ENCODE results near the gene ADAMTS19.

Gene ADAMTS19

DNA sequence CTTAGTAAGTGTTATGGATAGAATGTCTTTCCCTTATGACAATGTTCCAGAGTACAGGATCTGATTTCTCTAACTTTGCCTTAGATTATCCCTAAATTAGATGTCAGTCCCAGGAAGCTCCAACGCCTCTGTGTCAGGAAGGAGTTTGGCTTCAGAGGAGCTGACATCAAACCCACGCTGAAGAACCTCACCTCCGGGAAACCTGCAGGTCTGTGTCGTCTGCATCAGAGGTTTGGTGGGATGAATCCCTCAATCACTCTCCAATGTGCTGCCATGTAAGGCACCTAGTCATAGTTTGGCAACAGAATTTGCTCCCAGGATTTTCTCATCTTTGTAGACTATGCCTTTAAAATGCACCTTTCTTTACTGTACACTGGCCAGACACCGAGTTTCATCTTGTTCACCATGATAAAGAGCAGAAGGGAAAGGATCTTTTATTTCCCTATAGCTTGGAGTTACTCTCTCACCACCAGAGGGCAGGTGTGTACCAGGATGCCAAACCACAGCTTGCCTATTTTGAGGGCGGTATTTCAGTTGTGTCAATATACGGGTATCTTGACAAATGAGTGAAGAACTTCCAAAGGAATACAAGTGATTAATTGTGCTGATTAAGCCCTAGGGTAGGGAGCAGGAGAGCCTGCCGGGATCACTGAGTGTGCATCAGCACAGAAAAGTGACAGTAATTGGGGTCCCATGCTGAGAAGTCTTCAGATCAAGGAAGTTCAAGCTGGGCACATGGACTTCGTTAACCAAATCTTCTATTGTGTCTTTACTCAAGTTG lies 311.1 kb downstream of the ADAMTS19 start:
- Histone ChIP-seq H3K27ac (no peak overlapping the region), H3K4me1 (no peaks in the 10 kb centered on the region), H3K27me3 (no peaks in the 10 kb centered on the region), H3K9me3 (no peaks in the 10 kb centered on the region), H3K36me3 (no peaks in the 10 kb centered on the region), H3K4me2 (no peak overlapping the region), H4K20me1 (no peaks in the 10 kb centered on the region), H3K9ac (no peak overlapping the region), H3K4me3 (no peak overlapping the region)
- TF ChIP-seq Cebpa-rat (IDR thresholded peaks at IDR 0.05): no peak

DNA sequence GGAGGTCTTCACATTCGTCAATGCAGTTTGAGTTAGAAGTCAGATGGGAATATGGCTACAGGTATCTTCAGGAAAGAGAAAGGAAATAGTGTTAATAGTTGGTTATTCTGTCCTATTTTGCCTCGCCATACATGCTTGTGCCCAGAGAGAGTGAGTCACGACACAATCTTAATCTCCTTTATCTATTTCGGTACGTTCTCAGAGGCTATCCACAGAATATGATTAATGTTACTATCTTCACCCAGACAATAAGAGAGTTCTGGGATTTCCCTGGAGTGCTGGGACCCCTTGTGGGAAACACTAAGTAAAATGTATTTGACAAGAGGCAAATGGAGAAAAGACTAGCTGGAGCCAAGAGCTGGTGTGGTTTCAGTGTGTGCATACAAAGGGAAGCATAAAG lies 313.3 kb downstream of the ADAMTS19 start:
- no peaks in the 10 kb centered on the region for H3K27me3 ChIP-seq
- no peak for TF ChIP-seq Cebpa-rat (IDR thresholded peaks at IDR 0.05)
- no peak overlapping the region for H3K4me3 ChIP-seq
- no peak overlapping the region for H3K27ac ChIP-seq
- no peaks in the 10 kb centered on the region for H3K4me1 ChIP-seq
- H3K9ac ChIP-seq: no peak overlapping the region
- no peaks in the 10 kb centered on the region for H3K9me3 ChIP-seq
- H4K20me1 ChIP-seq: no peaks in the 10 kb centered on the region
- H3K4me2 ChIP-seq: no peak overlapping the region
- no peaks in the 10 kb centered on the region for H3K36me3 ChIP-seq

DNA sequence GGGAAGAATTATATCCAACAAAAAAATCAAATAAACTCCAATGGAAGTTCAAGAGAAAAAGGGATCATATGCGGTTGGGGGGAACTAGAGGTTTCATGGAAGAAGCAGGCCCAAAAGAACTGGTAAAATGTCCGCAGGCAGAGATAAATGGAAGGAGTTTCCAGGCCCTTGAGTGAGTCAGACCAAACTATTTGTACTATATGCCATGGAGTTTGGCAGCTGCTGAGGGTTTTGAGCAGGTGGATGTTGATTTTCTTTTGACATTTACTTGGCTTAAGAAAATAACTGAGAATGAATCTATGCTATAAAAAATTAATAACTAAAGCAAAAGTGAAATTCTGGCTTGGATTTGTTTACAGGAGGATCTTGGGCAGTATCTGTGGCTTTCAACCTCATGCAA lies 321.5 kb downstream of the ADAMTS19 start:
- H4K20me1 ChIP-seq: no peaks in the 10 kb centered on the region
- H3K4me1 ChIP-seq: no peaks in the 10 kb centered on the region
- H3K27me3 ChIP-seq: no peaks in the 10 kb centered on the region
- H3K4me2 ChIP-seq: no peak overlapping the region
- no peak for TF ChIP-seq Cebpa-rat (IDR thresholded peaks at IDR 0.05)
- no peak overlapping the region for H3K27ac ChIP-seq
- H3K4me3 ChIP-seq: no peak overlapping the region
- no peaks in the 10 kb centered on the region for H3K9me3 ChIP-seq
- H3K9ac ChIP-seq: no peak overlapping the region
- H3K36me3 ChIP-seq: no peaks in the 10 kb centered on the region
